A673 (cell line): ENCODE measurements around the gene NES.

Source experiments
- CTCF ChIP-seq: fragments of 300-800, 200-600 bp; sonication (generic); conservative IDR thresholded peaks from 2 replicates; pipeline ENCODE4 v1.5.1; 2017; ENCODE audit warnings: low read depth, mild to moderate bottlenecking, antibody characterized with exemption, low read length, moderate library complexity, mixed read lengths
- EZH2 ChIP-seq: fragments of 200-600 bp; sonication (generic); IDR thresholded peaks from 2 replicates; pipeline ENCODE4 v1.6.1; 2017; ENCODE audit warnings: borderline replicate concordance, low read depth, mild to moderate bottlenecking, mixed read lengths, antibody characterized with exemption, low read length; ENCODE audit not compliant: poor library complexity, severe bottlenecking

DNA sequence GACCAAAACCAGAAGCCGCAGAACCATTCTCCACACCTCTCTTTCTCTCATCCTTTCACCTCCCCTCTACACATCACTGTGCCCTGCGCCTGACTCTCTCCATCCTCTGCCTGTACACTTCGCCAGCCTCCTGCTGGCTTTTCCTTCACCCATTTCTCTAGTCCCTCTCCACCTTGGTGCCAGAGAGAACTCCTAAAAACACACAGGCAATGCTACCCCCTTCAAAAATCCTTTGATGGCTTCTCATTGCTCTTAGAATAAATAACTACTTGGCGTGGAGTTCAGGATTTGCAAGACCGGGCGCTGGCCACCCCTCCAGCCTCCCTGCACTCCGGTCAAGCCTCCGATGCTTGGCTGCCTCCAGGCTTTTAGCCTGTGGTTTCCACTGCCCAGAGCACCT lies 19.5 kb upstream of the NES start:
- TF ChIP-seq CTCF: no peak
- TF ChIP-seq EZH2: no peak
